Nephron (organoid): ENCODE results near the gene ARHGEF39.
"Not testable (repeated sequence)": the region's sequence is repeated elsewhere in the genome, so short reads cannot be mapped to it uniquely, and the experiment has no call there.

Experiments used
- H3K27ac Mint-ChIP-seq, 3 experiments: 2 replicates each; pipeline ENCODE4 v1.8.0; 2020; ENCODE audit warnings: mixed read lengths in 3 of 3, mild to moderate bottlenecking in 2 of 3, moderate library complexity in 1 of 3
- H3K27me3 Mint-ChIP-seq: 2 replicates; pipeline ENCODE4 v1.8.0; 2021; ENCODE audit warnings: low read depth, mild to moderate bottlenecking, moderate library complexity, mixed read lengths
- H3K36me3 Mint-ChIP-seq: 2 replicates; pipeline ENCODE4 v1.8.0; 2020; ENCODE audit warnings: low read depth, mixed read lengths
- H3K4me1 Mint-ChIP-seq: 2 replicates; pipeline ENCODE4 v1.8.0; 2020; ENCODE audit warnings: mixed read lengths
- H3K4me3 Mint-ChIP-seq, 3 experiments: 2 replicates each; pipeline ENCODE4 v1.8.0; 2020; ENCODE audit warnings: mild to moderate bottlenecking in 3 of 3, mixed read lengths in 3 of 3, moderate library complexity in 2 of 3
- H3K9me3 Mint-ChIP-seq: 2 replicates; pipeline ENCODE4 v1.8.0; 2020; ENCODE audit warnings: mixed read lengths
- CTCF ChIP-seq, 3 experiments: fragments of 200-600 bp; sonication (generic); IDR thresholded peaks; one replicate each; pipeline ENCODE4 v1.5.0; 2021; ENCODE audit warnings: antibody characterized with exemption in 3 of 3; ENCODE audit not compliant: unreplicated experiment in 3 of 3

Gene ARHGEF39

GRCh38 chr9:35643046-35643445, 21.9 kb downstream of the ARHGEF39 start:
- Mint-ChIP-seq H3K9me3 (no peaks in the 10 kb centered on the region), H3K27ac (no peak overlapping the region), H3K4me1 (peaks cover 17% of the 10 kb centered on the region), H3K27me3 (no peaks in the 10 kb centered on the region), H3K4me3 (no peak overlapping the region), H3K36me3 (peaks cover 17% of the 10 kb centered on the region)
- no peak for TF ChIP-seq CTCF (IDR thresholded peaks at IDR 0.05; ENCODE audit: unreplicated experiment in 3 of 3)

- not testable (repeated sequence) for H3K27me3 Mint-ChIP-seq, H3K4me1 Mint-ChIP-seq, H3K4me3 Mint-ChIP-seq, H3K9me3 Mint-ChIP-seq, H3K27ac Mint-ChIP-seq
- peaks cover 17% of the 10 kb centered on the region for H3K36me3 Mint-ChIP-seq
These were observed 23.5 kb downstream of the ARHGEF39 start for GRCh38 chr9:35641478-35641877.

- not testable (repeated sequence) for H3K4me3 Mint-ChIP-seq, H3K27ac Mint-ChIP-seq, H3K9me3 Mint-ChIP-seq, H3K27me3 Mint-ChIP-seq
- Mint-ChIP-seq H3K36me3 (peaks cover 17% of the 10 kb centered on the region), H3K4me1 (peaks cover 12% of the 10 kb centered on the region)
These were observed 24.6 kb downstream of the ARHGEF39 start for GRCh38 chr9:35640431-35640830.

- peaks cover 13% of the 10 kb centered on the region for H3K4me1 Mint-ChIP-seq
These were observed 25.4 kb downstream of the ARHGEF39 start for GRCh38 chr9:35639631-35640030.

GRCh38 chr9:35639225-35639624, 25.8 kb downstream of the ARHGEF39 start:
- not testable (repeated sequence) for H3K27me3 Mint-ChIP-seq, H3K27ac Mint-ChIP-seq, H3K9me3 Mint-ChIP-seq, H3K4me3 Mint-ChIP-seq
- H3K36me3 Mint-ChIP-seq: peaks cover 17% of the 10 kb centered on the region
- peaks cover 10% of the 10 kb centered on the region for H3K4me1 Mint-ChIP-seq

More at GRCh38 chr9:35639631-35640030, 25.4 kb downstream of the ARHGEF39 start:
- Mint-ChIP-seq H3K9me3 (no peaks in the 10 kb centered on the region), H3K4me3 (no peak overlapping the region), H3K36me3 (peaks cover 17% of the 10 kb centered on the region), H3K27ac (no peak overlapping the region), H3K27me3 (no peaks in the 10 kb centered on the region)
- TF ChIP-seq CTCF (IDR thresholded peaks at IDR 0.05; ENCODE audit: unreplicated experiment in 3 of 3): no peak

- peaks cover 10% of the 10 kb centered on the region for H3K4me1 Mint-ChIP-seq
- H3K27ac Mint-ChIP-seq, H3K4me3 Mint-ChIP-seq, H3K9me3 Mint-ChIP-seq, H3K27me3 Mint-ChIP-seq: not testable (repeated sequence)
- H3K36me3 Mint-ChIP-seq: peaks cover 17% of the 10 kb centered on the region
These were observed 26.2 kb downstream of the ARHGEF39 start for GRCh38 chr9:35638751-35639150.

GRCh38 chr9:35637427-35637955, 27.5 kb downstream of the ARHGEF39 start:
- not testable (repeated sequence) for H3K27me3 Mint-ChIP-seq, H3K27ac Mint-ChIP-seq, H3K9me3 Mint-ChIP-seq, H3K4me3 Mint-ChIP-seq
- Mint-ChIP-seq H3K4me1 (peaks cover 10% of the 10 kb centered on the region), H3K36me3 (peaks cover 17% of the 10 kb centered on the region)

GRCh38 chr9:35636877-35637246, 28.1 kb downstream of the ARHGEF39 start:
- not testable (repeated sequence) for H3K27ac Mint-ChIP-seq, H3K9me3 Mint-ChIP-seq
- peaks cover 17% of the 10 kb centered on the region for H3K36me3 Mint-ChIP-seq

GRCh38 chr9:35636135-35636876, 28.7 kb downstream of the ARHGEF39 start:
- Mint-ChIP-seq H3K4me3 (no peak overlapping the region), H3K36me3 (peaks cover 12% of the 10 kb centered on the region), H3K27me3 (no peaks in the 10 kb centered on the region)

More at GRCh38 chr9:35636877-35637246, 28.1 kb downstream of the ARHGEF39 start:
- not testable (repeated sequence) for H3K4me3 Mint-ChIP-seq, H3K27me3 Mint-ChIP-seq
- peaks cover 10% of the 10 kb centered on the region for H3K4me1 Mint-ChIP-seq

More at GRCh38 chr9:35636135-35636876, 28.7 kb downstream of the ARHGEF39 start:
- no peak for TF ChIP-seq CTCF (IDR thresholded peaks at IDR 0.05; ENCODE audit: unreplicated experiment in 3 of 3)
- Mint-ChIP-seq H3K9me3 (no peaks in the 10 kb centered on the region), H3K4me1 (peaks cover 10% of the 10 kb centered on the region), H3K27ac (no peak overlapping the region)
